WTC11 (cell line): ENCODE results near the gene PLD1. TPM values are rescaled to one million over a fixed set of nuclear protein-coding genes. Genes with fewer than 3 reads are reported as not detected.

ENCODE experiments used
- ATAC-seq: fragments of 200-7000 bp; cut with Tn5 transposase; 2 replicates; pipeline ENCODE4 v1.10.0; 2021; ENCODE audit warnings: mild to moderate bottlenecking, moderate library complexity
- CTCF ChIA-PET: fragments of 300-600 bp; sonication (Branson Sonifier 250); formaldehyde crosslinking; loops from one replicate; lab custom pipeline; 2021; ENCODE audit warnings: antibody characterized with exemption; lab: Charles Lee
- POLR2A ChIA-PET: fragments of 350-600 bp; sonication (Branson Sonifier 250); formaldehyde crosslinking; loops from one replicate; lab custom pipeline; 2021; ENCODE audit warnings: antibody characterized with exemption; lab: Charles Lee
- DNase-seq: peaks from one replicate; pipeline ENCODE4 v3.0.0; 2021; ENCODE audit warnings: low spot score
- H3K27ac Mint-ChIP-seq: 2 replicates; pipeline ENCODE4 v1.8.0; 2021; ENCODE audit warnings: mixed read lengths
- H3K27me3 Mint-ChIP-seq: 2 replicates; pipeline ENCODE4 v1.8.0; 2021; ENCODE audit warnings: low read depth, mild to moderate bottlenecking, moderate library complexity, mixed read lengths
- H3K36me3 Mint-ChIP-seq: 2 replicates; pipeline ENCODE4 v1.8.0; 2021; ENCODE audit warnings: mixed read lengths
- H3K4me1 Mint-ChIP-seq: 2 replicates; pipeline ENCODE4 v1.8.0; 2022; ENCODE audit warnings: mixed read lengths
- H3K4me3 Mint-ChIP-seq: 2 replicates; pipeline ENCODE4 v1.8.0; 2021; ENCODE audit warnings: mild to moderate bottlenecking, moderate library complexity, mixed read lengths
- H3K9me3 Mint-ChIP-seq: 2 replicates; pipeline ENCODE4 v1.8.0; 2021; ENCODE audit warnings: mixed read lengths
- AFF4 ChIP-seq: sonication (generic); formaldehyde crosslinking; IDR thresholded peaks from 2 replicates; pipeline ENCODE4 v1.8.1; 2023; ENCODE audit warnings: mild to moderate bottlenecking, missing genetic modification reagents, borderline replicate concordance
- ARID4B ChIP-seq: sonication (generic); formaldehyde crosslinking; IDR thresholded peaks from 2 replicates; pipeline ENCODE4 v1.8.0; 2023; ENCODE audit warnings: missing genetic modification reagents, mild to moderate bottlenecking, borderline replicate concordance
- CBFB ChIP-seq: sonication (generic); formaldehyde crosslinking; IDR thresholded peaks from 2 replicates; pipeline ENCODE4 v1.8.1; 2022; ENCODE audit warnings: mild to moderate bottlenecking, low read depth, missing genetic modification reagents
- CDX4 ChIP-seq: fragments of 250-450 bp; sonication (Bioruptor Pico); IDR thresholded peaks from 2 replicates; pipeline ENCODE4 v1.9.0; 2021; ENCODE audit warnings: moderate library complexity, mild to moderate bottlenecking, inconsistent platforms, borderline replicate concordance
- CREB1 ChIP-seq: sonication (generic); formaldehyde crosslinking; IDR thresholded peaks from 2 replicates; pipeline ENCODE4 v1.8.0; 2023; ENCODE audit warnings: mild to moderate bottlenecking, missing genetic modification reagents
- ERG ChIP-seq: fragments of 250-450 bp; sonication (Bioruptor Pico); IDR thresholded peaks from 2 replicates; pipeline ENCODE4 v1.8.0; 2021; ENCODE audit warnings: mild to moderate bottlenecking
- GABPB1 ChIP-seq: sonication (generic); formaldehyde crosslinking; IDR thresholded peaks from 2 replicates; pipeline ENCODE4 v1.8.1; 2023; ENCODE audit warnings: mild to moderate bottlenecking, missing genetic modification reagents
- MLX ChIP-seq: sonication (generic); formaldehyde crosslinking; IDR thresholded peaks from 2 replicates; pipeline ENCODE4 v1.8.1; 2023; ENCODE audit warnings: mild to moderate bottlenecking, missing genetic modification reagents, moderate library complexity
- MXD4 ChIP-seq: fragments of 250-450 bp; sonication (Bioruptor Pico); IDR thresholded peaks from 2 replicates; pipeline ENCODE4 v1.8.0; 2021; ENCODE audit warnings: mild to moderate bottlenecking, moderate library complexity, borderline replicate concordance
- RELA ChIP-seq: sonication (generic); formaldehyde crosslinking; IDR thresholded peaks from 2 replicates; pipeline ENCODE4 v1.8.1; 2022; ENCODE audit warnings: missing genetic modification reagents, mild to moderate bottlenecking, borderline replicate concordance
- RORB ChIP-seq: fragments of 250-450 bp; sonication (Bioruptor Pico); IDR thresholded peaks from 2 replicates; pipeline ENCODE4 v1.9.0; 2021; ENCODE audit warnings: mild to moderate bottlenecking
- SOX15 ChIP-seq: fragments of 250-450 bp; sonication (Bioruptor Pico); IDR thresholded peaks from 2 replicates; pipeline ENCODE4 v1.9.0; 2021; ENCODE audit warnings: mild to moderate bottlenecking
- SP1 ChIP-seq: sonication (generic); formaldehyde crosslinking; conservative IDR thresholded peaks from 2 replicates; pipeline ENCODE4 v1.8.1; 2022; ENCODE audit warnings: missing genetic modification reagents
- TP53 ChIP-seq: sonication (generic); formaldehyde crosslinking; IDR thresholded peaks from 2 replicates; pipeline ENCODE4 v1.8.1; 2023; ENCODE audit warnings: mild to moderate bottlenecking, missing genetic modification reagents
- USF1 ChIP-seq: sonication (generic); formaldehyde crosslinking; IDR thresholded peaks from 2 replicates; pipeline ENCODE4 v1.8.0; 2022; ENCODE audit warnings: mild to moderate bottlenecking, missing genetic modification reagents
- ZNF138 ChIP-seq: sonication (generic); formaldehyde crosslinking; conservative IDR thresholded peaks from 2 replicates; pipeline ENCODE4 v1.8.1; 2022; ENCODE audit warnings: mild to moderate bottlenecking, moderate library complexity, missing genetic modification reagents
- ZNF219 ChIP-seq: sonication (generic); formaldehyde crosslinking; IDR thresholded peaks from 2 replicates; pipeline ENCODE4 v1.8.0; 2023; ENCODE audit warnings: missing genetic modification reagents, mild to moderate bottlenecking, borderline replicate concordance
- ZNF423 ChIP-seq: fragments of 250-450 bp; sonication (Bioruptor Pico); IDR thresholded peaks from 2 replicates; pipeline ENCODE4 v2.1.2; 2022; ENCODE audit warnings: mild to moderate bottlenecking, moderate library complexity
- total RNA-seq: library from RNA; stranded (reverse); gene quantifications from 3 replicates; pipeline ENCODE4 v1.2.3, GENCODE V29; 2021

PLD1 gene
- total RNA-seq, 1 experiment from 2014 or later: 4.0 TPM

GRCh38 chr3:171622126-171622525 lies 188.2 kb downstream of the PLD1 start:
- H3K36me3 Mint-ChIP-seq: peaks cover 26% of the 10 kb centered on the region
- ATAC-seq: no peak
- no peak overlapping the region for H3K27ac Mint-ChIP-seq
- no peak overlapping the region for H3K4me3 Mint-ChIP-seq
- H3K9me3 Mint-ChIP-seq: peaks cover 31% of the 10 kb centered on the region
- no peaks in the 10 kb centered on the region for H3K27me3 Mint-ChIP-seq
- no peak for TF ChIP-seq ERG (CRISPR knock-in tag)
- TF ChIP-seq TP53 (CRISPR knock-in tag): no peak
- TF ChIP-seq ZNF219 (CRISPR knock-in tag): no peak
- no peak for TF ChIP-seq MXD4 (CRISPR knock-in tag)
- no peak for TF ChIP-seq ARID4B (CRISPR knock-in tag)
- TF ChIP-seq ZNF423: no peak
- no peak for TF ChIP-seq GABPB1 (CRISPR knock-in tag)
- TF ChIP-seq CBFB (CRISPR knock-in tag): no peak
- TF ChIP-seq RELA (CRISPR knock-in tag): no peak
- no peak for TF ChIP-seq USF1 (CRISPR knock-in tag)
- no peak for TF ChIP-seq ZNF138 (CRISPR knock-in tag)
- no peak for TF ChIP-seq AFF4
- TF ChIP-seq SOX15: no peak
- TF ChIP-seq MLX (CRISPR knock-in tag): no peak
- no peak for TF ChIP-seq SP1 (CRISPR knock-in tag)
- TF ChIP-seq CDX4 (CRISPR knock-in tag): no peak
- TF ChIP-seq CREB1 (CRISPR knock-in tag): no peak
- TF ChIP-seq RORB (CRISPR knock-in tag): no peak
- no peaks in the 10 kb centered on the region for H3K4me1 Mint-ChIP-seq
- ChIA-PET CTCF (no interaction called here), POLR2A (no interaction called here)
- DNase-seq: no peak
